Fibroblast of peridontal ligament (primary cell): ENCODE measurements around the gene CYP19A1.
A peak's percentile ranks its signal among the peaks of the same experiment; 100 is the strongest.

ENCODE experiments used
- DNase-seq: peaks from one replicate; pipeline ENCODE4 v3.0.0-alpha.2; 2010; ENCODE audit errors: extremely low read depth

Gene CYP19A1

GRCh38 chr15:51359981-51360380 is 21.6 kb upstream of the CYP19A1 start:
- DNase-seq: no peak

DNA sequence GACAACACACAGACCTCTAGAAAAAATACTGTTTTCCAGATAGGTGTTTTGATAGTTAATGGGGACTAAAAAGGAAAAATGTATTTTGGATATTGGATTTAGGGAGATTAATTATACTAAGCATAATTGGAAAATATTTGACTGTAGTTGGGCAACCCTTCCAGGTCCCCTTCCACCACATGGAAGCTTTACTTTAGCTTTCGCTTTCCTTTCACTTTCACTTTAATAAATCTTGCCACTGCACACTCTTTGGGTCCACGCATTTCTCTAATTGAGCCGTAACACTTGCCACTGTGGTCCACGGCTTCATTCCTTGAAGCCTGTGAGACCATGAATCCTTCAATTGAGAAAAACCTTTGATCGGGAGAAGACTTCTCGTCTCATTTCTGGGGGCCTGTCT is 18.6 kb upstream of the CYP19A1 start:
- DNase-seq: no peak

GRCh38 chr15:51356147-51356546 is 17.8 kb upstream of the CYP19A1 start:
- no peak for DNase-seq

DNA sequence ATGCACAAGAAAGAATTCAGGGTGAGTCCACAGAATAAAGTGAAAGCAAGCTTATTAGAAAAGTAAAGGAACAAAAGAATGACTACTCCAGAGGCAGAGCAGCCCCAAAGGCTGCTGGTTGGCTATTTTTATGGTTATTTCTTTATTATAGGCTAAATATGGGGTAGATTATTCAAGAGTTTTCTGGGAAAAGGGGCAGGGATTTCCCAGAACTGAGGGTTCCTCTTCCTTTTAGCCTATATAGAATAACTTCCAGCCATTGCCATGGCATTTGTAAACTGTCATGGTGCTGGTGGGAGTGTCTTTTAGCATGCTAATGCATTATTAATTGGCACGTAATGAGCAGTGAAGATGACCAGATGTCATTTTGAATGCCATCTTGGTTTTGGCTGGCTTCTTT is 16.7 kb upstream of the CYP19A1 start:
- DNase-seq: no peak

- no peak for DNase-seq
These were observed 15.6 kb upstream of the CYP19A1 start for GRCh38 chr15:51353976-51354375.

GRCh38 chr15:51350723-51351122 is 12.3 kb upstream of the CYP19A1 start:
- DNase-seq: no peak

DNA sequence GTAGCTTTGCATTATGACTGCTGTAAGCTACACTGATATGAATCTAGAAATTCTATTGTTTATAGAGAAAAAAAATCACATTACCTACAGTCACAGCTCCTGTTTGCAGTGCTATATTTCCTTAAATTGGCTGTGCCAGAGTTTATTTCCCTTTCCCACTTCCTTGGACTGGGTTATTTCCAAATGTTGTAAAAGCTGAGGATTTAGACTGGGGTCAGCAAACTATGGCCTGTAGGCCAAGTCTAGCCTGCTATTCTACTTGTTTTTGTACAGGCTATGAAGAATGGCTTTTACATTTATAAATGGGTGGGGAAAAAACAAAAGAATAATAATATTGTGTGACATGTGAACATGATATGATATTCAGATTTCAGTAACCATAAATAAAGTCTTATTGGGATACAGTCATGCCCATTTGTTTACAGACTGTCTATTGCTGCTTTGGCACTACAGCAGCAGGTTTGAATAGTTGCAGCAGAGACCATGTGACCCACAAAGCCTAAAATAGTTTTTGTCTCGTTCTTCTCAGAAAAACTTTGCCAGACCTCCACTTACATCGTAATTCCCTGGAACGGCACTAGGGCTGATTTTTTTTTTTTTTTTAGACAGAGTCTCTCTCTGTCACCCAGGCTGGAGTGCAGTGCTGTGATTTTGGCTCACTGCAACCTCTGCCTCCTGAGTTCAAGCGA is 10.9 kb upstream of the CYP19A1 start:
- DNase-seq: peak; percentile 82

DNA sequence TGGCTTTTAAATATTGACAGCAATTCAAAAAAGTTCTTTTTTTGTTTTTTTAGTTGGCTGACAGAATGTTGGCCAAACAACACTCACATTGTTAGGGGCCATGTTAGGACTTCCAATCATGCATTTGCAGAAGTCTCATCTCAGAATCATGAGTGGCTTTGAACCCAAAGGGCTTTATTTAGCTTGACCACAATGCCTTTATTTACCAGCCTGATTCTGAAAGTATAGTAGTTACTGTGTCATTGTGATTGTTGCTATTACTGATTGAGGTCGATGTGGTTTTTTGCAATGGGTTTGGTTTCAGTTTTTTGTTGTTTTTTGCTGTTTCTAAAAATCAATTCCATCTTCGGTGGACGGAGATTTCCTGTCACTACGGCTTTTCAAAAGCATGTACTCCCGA is 10.3 kb upstream of the CYP19A1 start:
- peak; percentile 84 for DNase-seq

GRCh38 chr15:51346136-51346535 is 7.7 kb upstream of the CYP19A1 start:
- no peak for DNase-seq

DNA sequence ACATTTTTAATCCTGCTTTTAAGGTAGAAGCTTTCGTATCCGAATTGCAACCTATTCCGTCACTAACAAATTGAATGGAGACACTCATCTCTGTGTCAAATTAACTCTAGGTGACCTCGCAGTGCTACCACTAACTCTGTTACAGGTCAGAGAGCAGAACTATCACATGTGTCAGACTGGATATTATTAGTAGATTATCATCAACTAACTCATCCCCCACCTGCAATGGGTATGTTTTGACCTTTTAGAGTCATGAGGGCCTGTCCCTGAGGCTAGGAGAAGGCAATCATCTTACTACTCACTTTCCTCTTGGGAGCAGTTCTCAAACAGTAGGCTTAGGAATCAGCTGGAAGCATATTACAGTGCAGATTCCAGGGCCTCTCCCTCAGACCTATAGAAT is 5.1 kb upstream of the CYP19A1 start:
- no peak for DNase-seq

- no peak for DNase-seq
These were observed 4.0 kb upstream of the CYP19A1 start for GRCh38 chr15:51342227-51342999.

DNA sequence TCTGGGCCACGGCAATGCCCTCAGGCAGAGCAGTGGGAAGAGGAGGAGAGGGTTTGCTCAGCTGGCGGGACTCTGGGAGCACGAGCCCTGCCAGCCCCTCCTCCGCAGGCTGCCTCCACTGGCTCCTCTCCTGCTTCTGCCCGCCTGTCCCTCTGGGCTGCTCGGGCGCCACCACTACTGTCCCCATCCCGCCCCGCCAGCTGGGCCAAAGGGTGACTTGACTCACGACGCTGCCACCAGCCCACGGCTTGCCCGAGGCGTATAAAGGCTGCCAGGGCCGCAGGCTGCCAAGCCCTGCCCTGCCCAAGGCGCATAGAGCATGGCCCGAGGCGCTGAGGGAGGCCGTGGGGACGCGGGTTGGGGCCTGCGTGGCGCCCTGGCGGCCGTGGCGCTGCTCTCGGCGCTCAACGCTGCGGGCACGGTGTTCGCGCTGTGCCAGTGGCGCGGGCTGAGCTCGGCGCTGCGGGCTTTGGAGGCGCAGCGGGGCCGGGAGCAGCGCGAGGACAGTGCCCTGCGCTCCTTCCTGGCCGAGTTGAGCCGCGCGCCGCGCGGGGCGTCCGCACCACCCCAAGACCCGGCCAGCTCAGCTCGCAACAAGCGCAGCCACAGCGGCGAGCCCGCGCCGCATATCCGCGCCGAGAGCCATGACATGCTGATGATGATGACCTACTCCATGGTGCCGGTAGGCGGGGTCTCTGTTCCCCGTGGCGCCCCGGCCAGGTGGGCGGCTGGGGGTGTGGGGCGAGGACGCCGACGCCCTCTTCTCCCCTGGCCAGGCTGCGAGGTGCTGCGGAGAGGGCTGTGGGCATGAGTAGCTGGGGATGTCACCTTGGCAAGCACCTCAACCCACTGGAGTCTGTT is 3.2 kb upstream of the CYP19A1 start, which contains the start of gene GLDN:
Gene GLDN (plus strand): TSS at position 290 of the 861 bp plus-strand sequence. CDS start 30 bp downstream, at position 320.
- no peak for DNase-seq

DNA sequence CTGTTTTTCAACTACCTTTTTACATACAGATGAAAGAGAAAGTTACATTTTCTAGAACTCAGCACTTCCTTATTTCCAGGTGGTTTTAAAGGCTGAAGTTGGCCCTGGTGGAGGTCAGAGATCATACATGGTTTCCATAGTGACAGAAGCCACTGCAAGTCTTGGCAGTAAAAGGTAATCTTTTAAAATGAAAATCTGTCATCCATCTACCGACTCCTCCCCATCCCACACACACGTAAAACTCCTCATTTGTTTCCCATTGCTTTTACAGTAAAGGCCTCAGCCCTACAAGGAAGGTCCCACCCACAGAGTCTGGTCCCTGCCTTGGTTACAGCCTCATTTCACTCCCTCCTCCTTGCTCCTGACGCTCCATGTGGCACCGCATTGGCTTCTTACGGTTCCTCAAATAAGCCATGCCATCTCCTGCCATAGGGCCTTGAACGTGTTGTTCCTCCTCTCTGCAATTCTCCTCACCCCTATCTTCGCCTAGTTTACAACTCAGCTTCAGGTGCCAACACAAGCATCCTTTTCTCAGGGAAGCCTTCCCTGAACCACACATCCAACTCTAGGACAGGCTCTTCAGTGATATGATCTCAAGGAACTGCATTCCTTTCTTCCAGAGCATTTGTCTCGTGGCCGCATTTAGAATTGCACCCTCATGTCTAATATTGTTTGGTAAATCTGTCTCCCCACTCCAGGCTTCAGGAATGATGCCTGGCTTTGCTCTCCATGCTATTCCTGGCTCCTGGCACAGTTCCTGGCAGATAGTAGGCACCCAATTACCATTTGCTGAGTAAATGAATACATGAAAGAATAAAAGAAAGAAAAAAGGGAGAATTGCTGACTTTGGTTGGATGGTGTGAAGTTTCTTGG is 2.6 kb downstream of the CYP19A1 start:
- DNase-seq: no peak

DNA sequence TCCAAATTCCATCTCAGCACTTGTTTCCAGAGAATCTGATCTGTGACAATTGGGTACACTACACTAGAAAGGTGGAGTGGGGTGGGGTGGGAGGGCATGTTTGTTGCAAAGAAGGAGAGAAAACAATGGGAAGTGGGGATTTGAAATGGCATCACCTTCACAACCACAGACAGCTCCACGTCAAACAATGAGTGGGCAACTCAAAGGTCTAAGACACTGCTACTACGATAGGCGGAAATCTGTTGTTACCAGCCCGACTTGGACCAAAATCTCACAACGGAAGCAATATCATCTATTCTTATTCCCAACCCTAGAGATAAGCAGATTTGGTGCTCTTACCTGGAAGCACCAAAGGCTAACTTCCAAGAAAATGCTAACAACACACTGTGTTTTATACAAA is 3.3 kb downstream of the CYP19A1 start:
- DNase-seq: no peak

DNA sequence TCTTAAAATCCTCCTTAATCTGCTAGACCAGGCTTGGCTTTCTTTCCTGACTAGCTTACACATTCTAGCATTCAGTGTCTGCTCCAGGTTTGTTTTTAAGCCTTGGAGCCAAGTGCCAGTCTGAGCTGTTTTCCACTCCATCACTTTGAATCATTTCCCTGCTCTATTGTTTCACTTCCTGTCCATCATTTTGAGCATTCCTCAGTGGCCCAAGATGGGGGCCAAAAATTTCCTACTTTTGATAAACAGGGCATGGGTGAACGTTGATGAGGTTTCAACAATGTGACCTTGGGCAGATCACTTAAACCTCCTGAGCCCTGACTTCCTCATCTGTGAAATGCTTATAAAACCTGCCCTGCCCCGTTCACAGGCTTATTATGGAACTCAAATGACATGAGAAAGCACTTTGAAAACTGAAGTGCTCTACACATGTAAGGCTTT is 4.4 kb downstream of the CYP19A1 start:
- DNase-seq: no peak

- DNase-seq: no peak
These were observed 4.8 kb downstream of the CYP19A1 start for GRCh38 chr15:51333571-51333970.

DNA sequence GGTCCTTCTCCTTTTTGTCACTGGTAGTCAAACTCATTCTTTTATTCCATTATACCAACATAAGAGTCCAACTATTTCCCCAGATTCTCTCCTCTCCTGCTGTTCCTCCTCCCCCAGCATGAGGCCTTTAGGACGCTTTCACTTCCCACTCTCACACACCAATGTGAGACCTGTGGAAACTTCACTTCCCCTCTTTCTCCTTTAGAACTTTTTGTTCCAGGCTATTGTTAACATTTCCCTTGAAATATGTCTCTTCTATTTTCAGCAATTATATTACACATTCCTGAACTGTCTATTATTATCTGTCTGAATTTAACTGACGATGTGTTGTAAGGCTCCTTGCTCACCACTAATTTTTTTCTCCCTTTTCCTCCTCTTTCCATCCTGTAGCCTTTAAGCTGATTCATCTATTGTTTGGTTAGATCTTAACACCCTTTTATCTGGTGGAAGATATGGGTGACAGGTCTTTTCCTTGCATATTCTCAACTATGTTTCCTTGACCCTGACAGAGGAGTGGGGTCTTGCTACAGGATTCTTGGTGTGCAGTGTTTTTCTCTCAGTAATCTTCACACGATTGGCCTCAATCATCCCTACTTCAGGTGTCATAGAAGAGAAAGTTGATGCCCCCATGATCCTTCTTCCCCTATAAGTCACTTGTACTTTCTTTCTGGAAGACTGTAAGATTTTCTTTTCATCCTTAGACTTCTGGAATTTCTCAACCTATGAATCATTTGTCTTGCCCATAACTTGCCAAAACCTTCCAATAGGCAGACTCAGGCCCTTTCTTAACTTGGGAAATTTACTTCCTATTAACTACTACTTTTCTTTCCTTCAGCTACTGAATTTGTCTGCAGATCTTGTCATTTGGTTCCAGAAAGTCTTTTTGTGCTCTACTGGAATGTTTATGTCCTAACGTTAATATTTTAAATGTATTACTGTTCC is 5.9 kb downstream of the CYP19A1 start:
- peak; percentile 74 for DNase-seq

GRCh38 chr15:51331141-51331540 is 7.3 kb downstream of the CYP19A1 start:
- DNase-seq: no peak

GRCh38 chr15:51328926-51329325 is 9.5 kb downstream of the CYP19A1 start:
- no peak for DNase-seq

DNA sequence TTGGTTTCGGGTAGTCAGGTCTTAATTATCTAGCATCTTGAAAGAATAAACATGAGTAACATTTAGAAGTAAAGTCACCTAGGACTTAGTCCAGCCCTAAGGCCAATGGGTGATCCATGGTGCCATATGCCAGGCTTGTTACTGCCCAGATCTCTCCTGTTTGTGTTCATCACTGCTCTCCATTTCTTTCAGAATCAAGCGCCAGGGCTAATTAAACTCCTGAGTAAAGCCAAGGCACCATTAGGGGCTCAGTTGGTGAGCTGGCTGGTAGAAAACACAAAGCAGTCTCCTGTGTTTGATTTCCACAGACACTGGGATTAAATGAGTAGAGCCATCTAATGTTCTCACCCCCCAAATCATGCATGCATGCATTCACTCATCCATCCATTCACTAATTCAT is 11.3 kb downstream of the CYP19A1 start:
- DNase-seq: no peak
